CD4-positive, alpha-beta T cell treated with Interleukin-6 at 100 ng/mL for 8 hours (primary cell): ENCODE data around the gene TTLL3.
A peak's percentile ranks its signal among the peaks of the same experiment; 100 is the strongest.
"Not testable (repeated sequence)": the region's sequence is repeated elsewhere in the genome, so short reads cannot be mapped to it uniquely, and the experiment has no call there.

ENCODE experiments used
- DNase-seq: peaks from one replicate; pipeline ENCODE4 v3.0.0-alpha.2; 2020; ENCODE audit warnings: mixed read lengths, low spot score

TTLL3 gene

DNA sequence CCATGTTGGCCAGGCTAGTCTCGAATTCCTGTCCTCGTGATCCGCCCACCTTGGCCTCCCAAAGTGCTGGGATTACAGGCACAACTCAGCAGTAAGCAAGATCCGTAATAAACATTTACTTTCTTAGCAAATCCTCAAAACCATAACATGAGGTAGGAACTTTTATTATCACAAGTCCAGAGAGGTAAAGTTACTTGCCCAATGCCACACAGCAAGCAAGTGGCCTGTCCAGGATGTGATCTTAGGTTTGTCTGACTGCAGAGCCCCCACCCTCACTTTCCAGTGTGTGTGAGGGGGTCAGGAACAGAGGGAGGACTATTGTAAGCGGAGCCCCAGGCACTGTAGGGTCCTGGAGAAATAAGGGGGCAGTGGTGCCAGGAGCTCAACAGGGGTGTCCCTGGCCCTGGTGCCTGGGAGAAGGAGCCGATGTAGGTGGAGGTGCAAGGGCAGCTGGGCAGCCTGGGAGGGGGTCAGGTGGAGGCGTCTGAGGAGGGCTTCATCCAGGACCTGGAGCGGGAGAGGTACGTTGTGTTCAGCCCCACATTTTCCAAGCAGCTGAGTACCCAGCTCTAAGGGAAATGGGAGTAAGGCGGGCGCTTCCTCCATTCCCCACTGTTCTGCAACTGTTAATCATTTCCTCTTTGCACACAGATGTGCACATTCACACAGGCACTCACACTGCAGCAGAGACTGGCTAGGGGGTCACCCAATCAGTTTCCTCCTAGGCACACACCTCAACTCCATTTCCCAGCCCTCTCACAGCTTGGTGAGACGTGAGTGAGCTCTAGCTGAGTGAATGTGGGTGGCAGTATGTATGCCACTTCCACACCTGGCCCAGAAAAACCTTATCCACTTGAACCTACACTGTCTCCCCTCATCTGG, 27.9 kb downstream of the TTLL3 start:
- DNase-seq: no peak

DNA sequence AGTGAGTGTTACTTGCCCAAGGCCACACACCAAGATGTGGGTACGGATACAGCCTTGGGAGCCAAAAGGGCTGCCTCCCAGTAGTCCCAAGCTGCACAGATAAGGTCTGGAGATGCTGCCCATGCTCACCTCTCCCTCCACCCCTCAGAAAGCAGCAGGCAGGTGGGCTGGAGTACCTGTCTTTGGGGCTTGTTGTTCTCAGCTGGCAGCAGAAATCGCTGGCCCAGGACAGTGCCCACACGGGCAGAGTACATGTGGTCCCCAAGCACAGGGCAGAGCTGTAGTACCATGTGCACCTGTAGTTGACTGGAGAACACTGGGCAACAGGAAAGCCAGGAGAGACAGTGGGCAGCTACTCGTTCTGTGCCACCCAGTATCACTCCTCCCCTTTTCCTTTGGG, 28.8 kb downstream of the TTLL3 start:
- no peak for DNase-seq

- no peak for DNase-seq
Measured at GRCh38 chr3:9841015-9841414, 31.0 kb downstream of the TTLL3 start.

GRCh38 chr3:9843715-9844438, 33.8 kb downstream of the TTLL3 start, which contains the start of gene RPUSD3:
TSS of gene RPUSD3 (minus strand) at chr3:9844008. CDS start at chr3:9843990, 18 bp downstream.
- DNase-seq: peak; percentile 94

DNA sequence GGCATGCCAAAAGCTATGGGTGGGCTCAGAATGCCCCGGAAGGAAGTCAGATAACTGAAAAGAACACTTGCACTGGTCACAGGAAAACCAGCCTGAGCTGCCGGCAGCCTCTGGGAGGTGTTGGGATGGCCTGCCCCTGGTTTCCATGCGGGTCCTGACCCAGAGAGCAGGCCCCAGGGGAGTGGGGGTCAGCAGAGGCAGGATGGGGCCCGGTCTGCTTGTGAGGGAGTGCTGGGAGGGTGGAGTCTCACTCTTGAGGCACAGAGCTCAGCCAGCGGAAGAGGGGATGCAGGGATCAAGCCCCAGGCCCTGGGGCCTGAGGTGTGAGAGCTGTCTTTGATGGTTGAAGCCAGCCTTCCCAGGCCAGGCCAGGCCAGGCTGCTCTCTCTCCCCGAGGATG, 36.2 kb downstream of the TTLL3 start:
- no peak for DNase-seq

DNA sequence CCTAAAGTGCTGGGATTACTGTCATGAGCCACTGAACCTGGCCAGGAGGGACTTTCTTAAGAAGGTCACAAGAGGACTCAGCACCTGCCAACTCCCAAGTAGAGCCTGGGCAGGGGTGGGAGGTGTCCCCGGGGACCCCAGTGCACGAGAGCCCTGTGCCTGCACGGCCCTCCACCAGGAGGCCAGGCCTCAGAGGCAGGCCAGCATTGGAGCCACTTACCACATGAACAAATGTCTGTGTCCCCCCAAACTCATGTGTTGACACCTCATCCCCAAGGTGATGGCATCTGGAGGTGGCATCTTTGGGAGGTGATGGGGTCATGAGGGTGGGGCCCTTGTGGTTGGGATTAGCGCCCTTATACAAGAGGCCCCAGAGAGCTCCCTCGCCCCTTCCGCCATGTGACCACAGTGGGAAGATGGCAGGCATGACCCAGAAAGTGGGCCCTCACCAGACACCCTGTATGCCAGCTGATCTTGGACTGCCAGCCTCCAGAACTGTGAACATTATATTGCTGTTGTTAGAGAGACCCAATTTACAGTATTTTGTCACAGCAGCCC, 36.9 kb downstream of the TTLL3 start:
- DNase-seq: no peak

- DNase-seq: not testable (repeated sequence)
Measured at GRCh38 chr3:9847870-9848269, 37.8 kb downstream of the TTLL3 start.

GRCh38 chr3:9848860-9849259, 38.8 kb downstream of the TTLL3 start:
- peak; percentile 22 for DNase-seq

DNA sequence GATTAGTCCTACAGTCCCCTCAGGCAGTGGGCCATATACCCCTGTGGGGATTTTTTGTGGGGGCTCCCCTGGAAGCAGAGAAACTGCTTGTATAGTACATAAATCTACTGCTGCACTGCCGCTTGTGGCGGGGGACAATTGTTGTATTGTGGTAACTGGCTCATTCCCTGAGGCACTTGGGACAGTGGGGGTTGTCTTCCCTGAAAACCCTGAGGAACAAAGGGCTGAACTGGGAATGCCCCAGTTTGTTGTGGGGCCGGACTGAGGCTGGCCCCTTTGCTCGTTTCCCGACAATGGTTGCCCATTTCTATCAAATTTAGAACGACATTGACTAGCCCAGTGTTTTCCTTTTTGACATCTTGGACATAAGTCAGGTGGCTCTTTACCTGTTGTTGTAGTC, 41.3 kb downstream of the TTLL3 start:
- DNase-seq: not testable (repeated sequence)

- DNase-seq: not testable (repeated sequence)
Measured at GRCh38 chr3:9851926-9852325, 41.9 kb downstream of the TTLL3 start.

DNA sequence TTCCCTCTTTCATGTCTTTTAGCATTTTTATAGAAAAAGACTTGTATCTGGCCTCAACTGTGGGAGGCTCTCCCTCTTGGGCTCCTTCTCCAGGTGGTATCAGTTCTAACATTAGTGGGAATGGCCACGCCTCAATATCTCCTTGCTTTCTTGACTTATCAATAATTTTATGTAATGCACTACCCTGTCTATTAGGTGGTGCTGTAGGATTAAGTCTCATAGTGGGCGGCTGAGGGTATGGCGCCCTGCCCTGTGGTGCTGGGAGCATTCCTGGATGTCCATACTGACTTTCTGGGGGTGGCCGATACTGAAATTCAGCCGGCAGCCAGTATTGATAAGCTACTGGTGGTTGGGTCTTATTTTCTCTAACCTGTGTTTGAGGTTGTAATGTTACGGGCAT, 42.5 kb downstream of the TTLL3 start:
- no peak for DNase-seq

- DNase-seq: not testable (repeated sequence)
Measured at GRCh38 chr3:9854291-9854940, 44.4 kb downstream of the TTLL3 start.

DNA sequence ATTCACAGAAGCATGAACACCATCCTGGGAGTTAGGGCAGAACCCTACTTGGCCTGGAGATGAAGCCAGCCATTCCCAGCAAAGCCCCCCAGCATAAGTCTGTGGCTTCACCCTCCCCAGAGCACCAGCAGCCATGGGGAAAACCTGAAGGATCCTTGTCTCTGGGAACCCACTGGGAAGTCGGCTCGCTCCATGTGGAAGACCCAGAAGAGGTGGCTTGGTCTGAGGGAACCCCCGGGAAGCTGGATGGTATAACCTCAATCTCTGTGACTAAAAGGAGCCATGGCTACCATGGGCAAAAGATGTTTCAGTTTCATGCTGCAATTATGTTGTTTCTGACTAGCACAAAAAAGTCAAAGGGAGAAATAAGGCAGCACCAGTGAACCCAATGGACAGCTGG, 45.5 kb downstream of the TTLL3 start:
- no peak for DNase-seq

DNA sequence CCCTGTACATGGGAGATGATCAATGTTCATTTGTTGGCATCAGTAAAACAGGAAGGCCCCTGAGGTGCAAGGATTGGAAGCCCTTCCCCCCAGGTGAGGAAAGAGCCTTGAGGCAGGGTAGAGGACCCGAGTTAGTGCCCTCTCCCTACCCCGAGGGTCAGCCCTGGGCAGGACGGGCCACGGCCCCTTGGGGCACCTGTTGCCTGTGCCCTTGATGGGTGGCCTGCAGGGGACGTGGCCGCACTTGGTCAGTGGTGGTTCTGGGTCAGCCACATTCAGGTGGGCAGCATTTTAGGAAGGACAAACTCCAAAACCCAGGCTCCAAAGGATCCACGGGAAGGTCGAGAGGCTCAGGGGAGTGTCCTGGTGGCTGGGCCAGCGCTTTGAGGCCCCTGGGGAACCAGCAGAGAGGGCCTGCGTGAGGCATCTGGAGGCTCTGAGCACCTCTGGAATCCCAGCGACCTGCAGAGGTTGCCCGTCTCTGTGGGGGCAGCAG, 49.5 kb downstream of the TTLL3 start:
- DNase-seq: no peak

GRCh38 chr3:9861201-9861600, 51.1 kb downstream of the TTLL3 start:
- DNase-seq: no peak

DNA sequence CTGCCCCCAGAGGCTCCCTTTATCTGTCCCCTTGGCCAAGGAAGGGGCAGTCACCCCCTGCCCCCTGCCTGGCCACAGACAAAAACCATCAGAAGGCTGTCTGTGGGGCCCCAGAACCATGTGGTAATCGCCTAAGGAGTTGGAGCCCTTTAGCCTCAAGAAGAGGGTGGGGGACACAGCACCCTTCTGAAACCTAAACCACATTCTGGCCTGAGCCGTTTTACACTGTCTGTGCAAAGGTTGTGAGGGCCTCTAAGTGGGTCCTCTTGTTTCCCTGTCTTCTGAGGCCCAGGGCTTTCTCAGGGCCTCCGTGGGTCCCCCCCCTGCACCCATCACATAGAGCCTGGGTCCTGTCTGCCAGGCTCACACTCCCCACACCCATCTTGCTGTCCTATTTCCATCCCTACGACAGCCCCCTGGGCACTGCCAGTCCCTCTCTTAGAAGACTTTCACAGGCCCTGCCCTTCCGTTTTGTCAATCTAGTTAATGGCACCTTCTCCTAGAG, 51.6 kb downstream of the TTLL3 start:
- DNase-seq: no peak

DNA sequence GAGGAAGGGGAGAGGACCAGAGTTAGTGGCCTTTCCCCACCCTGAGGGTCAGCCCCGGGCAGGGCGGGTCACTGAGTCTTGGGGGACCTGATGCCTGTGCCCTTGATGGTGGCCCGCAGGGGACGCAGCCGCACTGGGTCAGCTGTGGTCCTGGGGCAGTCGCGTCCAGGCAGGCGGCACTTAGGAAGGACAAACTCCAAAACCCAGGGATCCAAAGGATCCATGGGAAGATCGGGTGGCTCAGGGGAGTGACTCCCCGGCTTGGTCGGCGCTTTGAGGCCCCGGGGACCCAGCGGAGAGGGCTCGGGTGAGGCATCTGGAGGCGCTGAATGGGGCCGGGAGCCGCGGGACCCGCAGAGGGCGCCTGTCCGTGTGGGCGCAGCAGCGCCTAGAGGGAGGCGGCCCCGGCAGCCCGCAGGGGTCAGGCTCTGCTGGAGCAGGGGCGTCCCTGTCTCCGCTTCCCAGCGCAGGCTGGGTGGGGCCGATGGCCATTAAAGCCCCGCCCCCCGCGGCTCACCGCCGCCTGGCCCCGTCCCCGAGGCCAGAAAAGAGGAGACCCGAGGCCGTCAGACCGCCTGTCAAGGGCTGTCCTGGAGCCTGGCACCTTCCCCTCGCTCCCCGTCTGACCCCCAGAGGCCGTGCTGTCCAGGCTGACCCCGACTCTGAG, 52.5 kb downstream of the TTLL3 start:
- DNase-seq: no peak

DNA sequence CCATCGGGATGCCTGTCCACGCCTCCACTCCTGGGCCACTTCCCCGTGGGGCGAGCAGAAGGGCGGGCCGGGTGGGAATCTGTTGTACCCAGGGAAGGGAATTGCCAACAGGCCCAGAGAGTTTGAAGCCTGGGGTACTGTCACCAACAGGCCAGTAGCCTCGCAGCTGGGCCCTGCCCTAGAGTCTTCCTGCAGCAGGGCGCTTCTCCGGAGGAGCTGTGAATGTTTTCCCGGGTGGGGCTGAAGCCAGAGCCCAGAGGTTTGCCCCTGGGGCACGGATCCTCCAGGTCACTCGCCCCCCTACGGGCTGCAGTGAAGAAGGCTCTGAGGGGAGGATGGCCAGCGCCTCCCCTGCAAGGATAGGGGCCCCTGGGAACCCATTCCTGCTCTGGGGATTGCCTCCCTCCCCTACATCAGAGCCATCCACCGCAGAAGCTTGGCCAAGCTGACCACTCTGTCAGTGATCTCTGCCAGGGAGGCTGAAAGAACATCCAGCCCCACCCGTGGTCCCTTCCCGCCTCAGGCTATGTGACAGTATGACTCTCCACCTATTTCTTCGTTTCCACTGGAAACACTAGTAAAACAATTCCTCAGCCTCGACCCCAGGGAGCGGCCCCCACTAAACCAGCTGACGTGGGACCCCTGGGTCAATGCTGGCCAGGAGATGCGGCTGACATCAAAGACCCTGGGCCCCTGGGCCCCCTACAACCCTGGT, 53.2 kb downstream of the TTLL3 start:
- no peak for DNase-seq

- DNase-seq: no peak
Measured at GRCh38 chr3:9864200-9864927, 54.3 kb downstream of the TTLL3 start.

- not testable (repeated sequence) for DNase-seq
Measured at GRCh38 chr3:9865125-9865637, 55.1 kb downstream of the TTLL3 start.
